Measurements from ENCODE around the gene SMC4.

- TF ChIP-seq POLR2A (IDR thresholded peaks at IDR 0.05) (no peak), CTCF (IDR thresholded peaks at IDR 0.05) (no peak)
Observed at GRCh38 chr3:160370987-160371857, 28.2 kb upstream of the SMC4 start.

Measured in Peyer's patch (tissue), 4 donors.